ENCODE measurements around the gene GON4L.

DNA sequence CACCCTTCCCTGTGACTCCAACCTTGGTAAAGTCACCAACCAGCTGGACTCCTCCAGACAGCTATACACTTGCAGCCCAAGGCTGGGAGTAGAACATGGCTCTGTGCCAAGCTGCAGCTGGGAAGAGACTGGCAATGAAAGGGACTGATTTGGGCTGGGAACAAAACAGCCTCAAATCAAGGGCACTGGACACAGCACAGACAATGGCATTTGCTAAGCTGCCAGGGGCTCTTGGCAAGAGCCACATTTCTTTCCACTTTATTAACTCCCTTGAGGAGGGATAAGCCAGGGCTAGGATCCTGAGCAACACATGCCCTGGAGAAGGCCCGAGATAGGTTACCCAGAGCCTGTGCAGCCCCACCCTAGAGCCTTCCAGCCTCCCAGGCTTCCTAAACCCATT, 14.4 kb upstream of the GON4L start:
- TF ChIP-seq POLR2AphosphoS5 (IDR thresholded peaks at IDR 0.05; ENCODE audit: low read depth) = no peak
- TF ChIP-seq, protein P1, sequence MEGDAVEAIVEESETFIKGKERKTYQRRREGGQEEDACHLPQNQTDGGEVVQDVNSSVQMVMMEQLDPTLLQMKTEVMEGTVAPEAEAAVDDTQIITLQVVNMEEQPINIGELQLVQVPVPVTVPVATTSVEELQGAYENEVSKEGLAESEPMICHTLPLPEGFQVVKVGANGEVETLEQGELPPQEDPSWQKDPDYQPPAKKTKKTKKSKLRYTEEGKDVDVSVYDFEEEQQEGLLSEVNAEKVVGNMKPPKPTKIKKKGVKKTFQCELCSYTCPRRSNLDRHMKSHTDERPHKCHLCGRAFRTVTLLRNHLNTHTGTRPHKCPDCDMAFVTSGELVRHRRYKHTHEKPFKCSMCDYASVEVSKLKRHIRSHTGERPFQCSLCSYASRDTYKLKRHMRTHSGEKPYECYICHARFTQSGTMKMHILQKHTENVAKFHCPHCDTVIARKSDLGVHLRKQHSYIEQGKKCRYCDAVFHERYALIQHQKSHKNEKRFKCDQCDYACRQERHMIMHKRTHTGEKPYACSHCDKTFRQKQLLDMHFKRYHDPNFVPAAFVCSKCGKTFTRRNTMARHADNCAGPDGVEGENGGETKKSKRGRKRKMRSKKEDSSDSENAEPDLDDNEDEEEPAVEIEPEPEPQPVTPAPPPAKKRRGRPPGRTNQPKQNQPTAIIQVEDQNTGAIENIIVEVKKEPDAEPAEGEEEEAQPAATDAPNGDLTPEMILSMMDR (conservative IDR thresholded peaks at IDR 0.05; ENCODE audit: low read depth in 2 of 2) = no peak
- no peak for TF ChIP-seq EZH2 (IDR thresholded peaks at IDR 0.05; ENCODE audit: low read depth, unreplicated experiment)
- no peak for TF ChIP-seq EZH2phosphoT487 (IDR thresholded peaks at IDR 0.05; ENCODE audit: unreplicated experiment)
- TF ChIP-seq, protein P2, sequence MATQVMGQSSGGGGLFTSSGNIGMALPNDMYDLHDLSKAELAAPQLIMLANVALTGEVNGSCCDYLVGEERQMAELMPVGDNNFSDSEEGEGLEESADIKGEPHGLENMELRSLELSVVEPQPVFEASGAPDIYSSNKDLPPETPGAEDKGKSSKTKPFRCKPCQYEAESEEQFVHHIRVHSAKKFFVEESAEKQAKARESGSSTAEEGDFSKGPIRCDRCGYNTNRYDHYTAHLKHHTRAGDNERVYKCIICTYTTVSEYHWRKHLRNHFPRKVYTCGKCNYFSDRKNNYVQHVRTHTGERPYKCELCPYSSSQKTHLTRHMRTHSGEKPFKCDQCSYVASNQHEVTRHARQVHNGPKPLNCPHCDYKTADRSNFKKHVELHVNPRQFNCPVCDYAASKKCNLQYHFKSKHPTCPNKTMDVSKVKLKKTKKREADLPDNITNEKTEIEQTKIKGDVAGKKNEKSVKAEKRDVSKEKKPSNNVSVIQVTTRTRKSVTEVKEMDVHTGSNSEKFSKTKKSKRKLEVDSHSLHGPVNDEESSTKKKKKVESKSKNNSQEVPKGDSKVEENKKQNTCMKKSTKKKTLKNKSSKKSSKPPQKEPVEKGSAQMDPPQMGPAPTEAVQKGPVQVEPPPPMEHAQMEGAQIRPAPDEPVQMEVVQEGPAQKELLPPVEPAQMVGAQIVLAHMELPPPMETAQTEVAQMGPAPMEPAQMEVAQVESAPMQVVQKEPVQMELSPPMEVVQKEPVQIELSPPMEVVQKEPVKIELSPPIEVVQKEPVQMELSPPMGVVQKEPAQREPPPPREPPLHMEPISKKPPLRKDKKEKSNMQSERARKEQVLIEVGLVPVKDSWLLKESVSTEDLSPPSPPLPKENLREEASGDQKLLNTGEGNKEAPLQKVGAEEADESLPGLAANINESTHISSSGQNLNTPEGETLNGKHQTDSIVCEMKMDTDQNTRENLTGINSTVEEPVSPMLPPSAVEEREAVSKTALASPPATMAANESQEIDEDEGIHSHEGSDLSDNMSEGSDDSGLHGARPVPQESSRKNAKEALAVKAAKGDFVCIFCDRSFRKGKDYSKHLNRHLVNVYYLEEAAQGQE (IDR thresholded peaks at IDR 0.05; ENCODE audit: unreplicated experiment) = no peak
- no peak for TF ChIP-seq CREB1 (CRISPR knock-in tag; IDR thresholded peaks at IDR 0.05; ENCODE audit: low read depth)
- no peak for TF ChIP-seq NANOG (IDR thresholded peaks at IDR 0.05; ENCODE audit: borderline replicate concordance)
- TF ChIP-seq STAT1 (IDR thresholded peaks at IDR 0.05; ENCODE audit: unreplicated experiment) = no peak
- TF ChIP-seq JUNB (IDR thresholded peaks at IDR 0.05; ENCODE audit: unreplicated experiment) = no peak
- TF ChIP-seq, protein P3, sequence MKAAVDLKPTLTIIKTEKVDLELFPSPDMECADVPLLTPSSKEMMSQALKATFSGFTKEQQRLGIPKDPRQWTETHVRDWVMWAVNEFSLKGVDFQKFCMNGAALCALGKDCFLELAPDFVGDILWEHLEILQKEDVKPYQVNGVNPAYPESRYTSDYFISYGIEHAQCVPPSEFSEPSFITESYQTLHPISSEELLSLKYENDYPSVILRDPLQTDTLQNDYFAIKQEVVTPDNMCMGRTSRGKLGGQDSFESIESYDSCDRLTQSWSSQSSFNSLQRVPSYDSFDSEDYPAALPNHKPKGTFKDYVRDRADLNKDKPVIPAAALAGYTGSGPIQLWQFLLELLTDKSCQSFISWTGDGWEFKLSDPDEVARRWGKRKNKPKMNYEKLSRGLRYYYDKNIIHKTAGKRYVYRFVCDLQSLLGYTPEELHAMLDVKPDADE (IDR thresholded peaks at IDR 0.05) = no peak
- TF ChIP-seq ZNF114 (CRISPR knock-in tag; IDR thresholded peaks at IDR 0.05) = no peak
- TF ChIP-seq, protein P4, sequence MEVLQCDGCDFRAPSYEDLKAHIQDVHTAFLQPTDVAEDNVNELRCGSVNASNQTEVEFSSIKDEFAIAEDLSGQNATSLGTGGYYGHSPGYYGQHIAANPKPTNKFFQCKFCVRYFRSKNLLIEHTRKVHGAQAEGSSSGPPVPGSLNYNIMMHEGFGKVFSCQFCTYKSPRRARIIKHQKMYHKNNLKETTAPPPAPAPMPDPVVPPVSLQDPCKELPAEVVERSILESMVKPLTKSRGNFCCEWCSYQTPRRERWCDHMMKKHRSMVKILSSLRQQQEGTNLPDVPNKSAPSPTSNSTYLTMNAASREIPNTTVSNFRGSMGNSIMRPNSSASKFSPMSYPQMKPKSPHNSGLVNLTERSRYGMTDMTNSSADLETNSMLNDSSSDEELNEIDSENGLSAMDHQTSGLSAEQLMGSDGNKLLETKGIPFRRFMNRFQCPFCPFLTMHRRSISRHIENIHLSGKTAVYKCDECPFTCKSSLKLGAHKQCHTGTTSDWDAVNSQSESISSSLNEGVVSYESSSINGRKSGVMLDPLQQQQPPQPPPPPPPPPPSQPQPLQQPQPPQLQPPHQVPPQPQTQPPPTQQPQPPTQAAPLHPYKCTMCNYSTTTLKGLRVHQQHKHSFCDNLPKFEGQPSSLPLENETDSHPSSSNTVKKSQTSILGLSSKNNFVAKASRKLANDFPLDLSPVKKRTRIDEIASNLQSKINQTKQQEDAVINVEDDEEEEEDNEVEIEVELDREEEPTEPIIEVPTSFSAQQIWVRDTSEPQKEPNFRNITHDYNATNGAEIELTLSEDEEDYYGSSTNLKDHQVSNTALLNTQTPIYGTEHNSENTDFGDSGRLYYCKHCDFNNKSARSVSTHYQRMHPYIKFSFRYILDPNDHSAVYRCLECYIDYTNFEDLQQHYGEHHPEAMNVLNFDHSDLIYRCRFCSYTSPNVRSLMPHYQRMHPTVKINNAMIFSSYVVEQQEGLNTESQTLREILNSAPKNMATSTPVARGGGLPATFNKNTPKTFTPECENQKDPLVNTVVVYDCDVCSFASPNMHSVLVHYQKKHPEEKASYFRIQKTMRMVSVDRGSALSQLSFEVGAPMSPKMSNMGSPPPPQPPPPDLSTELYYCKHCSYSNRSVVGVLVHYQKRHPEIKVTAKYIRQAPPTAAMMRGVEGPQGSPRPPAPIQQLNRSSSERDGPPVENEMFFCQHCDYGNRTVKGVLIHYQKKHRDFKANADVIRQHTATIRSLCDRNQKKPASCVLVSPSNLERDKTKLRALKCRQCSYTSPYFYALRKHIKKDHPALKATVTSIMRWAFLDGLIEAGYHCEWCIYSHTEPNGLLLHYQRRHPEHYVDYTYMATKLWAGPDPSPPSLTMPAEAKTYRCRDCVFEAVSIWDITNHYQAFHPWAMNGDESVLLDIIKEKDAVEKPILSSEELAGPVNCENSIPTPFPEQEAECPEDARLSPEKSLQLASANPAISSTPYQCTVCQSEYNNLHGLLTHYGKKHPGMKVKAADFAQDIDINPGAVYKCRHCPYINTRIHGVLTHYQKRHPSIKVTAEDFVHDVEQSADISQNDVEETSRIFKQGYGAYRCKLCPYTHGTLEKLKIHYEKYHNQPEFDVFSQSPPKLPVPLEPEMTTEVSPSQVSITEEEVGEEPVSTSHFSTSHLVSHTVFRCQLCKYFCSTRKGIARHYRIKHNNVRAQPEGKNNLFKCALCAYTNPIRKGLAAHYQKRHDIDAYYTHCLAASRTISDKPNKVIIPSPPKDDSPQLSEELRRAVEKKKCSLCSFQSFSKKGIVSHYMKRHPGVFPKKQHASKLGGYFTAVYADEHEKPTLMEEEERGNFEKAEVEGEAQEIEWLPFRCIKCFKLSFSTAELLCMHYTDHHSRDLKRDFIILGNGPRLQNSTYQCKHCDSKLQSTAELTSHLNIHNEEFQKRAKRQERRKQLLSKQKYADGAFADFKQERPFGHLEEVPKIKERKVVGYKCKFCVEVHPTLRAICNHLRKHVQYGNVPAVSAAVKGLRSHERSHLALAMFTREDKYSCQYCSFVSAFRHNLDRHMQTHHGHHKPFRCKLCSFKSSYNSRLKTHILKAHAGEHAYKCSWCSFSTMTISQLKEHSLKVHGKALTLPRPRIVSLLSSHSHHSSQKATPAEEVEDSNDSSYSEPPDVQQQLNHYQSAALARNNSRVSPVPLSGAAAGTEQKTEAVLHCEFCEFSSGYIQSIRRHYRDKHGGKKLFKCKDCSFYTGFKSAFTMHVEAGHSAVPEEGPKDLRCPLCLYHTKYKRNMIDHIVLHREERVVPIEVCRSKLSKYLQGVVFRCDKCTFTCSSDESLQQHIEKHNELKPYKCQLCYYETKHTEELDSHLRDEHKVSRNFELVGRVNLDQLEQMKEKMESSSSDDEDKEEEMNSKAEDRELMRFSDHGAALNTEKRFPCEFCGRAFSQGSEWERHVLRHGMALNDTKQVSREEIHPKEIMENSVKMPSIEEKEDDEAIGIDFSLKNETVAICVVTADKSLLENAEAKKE (CRISPR knock-in tag; IDR thresholded peaks at IDR 0.05) = no peak
